Colon (tissue), 2 donors: ENCODE measurements around the gene TEC.

ENCODE experiments used
- FAIRE-seq: peaks from 2 replicates; lab custom pipeline; 2012; peaks lifted over from hg19 to GRCh38; lab: Jason Lieb, UNC
- donor health status: control.
- donor health status: control.

TEC gene

GRCh38 chr4:48121180-48121579 is 148.5 kb downstream of the TEC start:
- no peak for FAIRE-seq

- FAIRE-seq, result peak; percentile 61
Measured at GRCh38 chr4:48120132-48120531, 149.5 kb downstream of the TEC start.

DNA sequence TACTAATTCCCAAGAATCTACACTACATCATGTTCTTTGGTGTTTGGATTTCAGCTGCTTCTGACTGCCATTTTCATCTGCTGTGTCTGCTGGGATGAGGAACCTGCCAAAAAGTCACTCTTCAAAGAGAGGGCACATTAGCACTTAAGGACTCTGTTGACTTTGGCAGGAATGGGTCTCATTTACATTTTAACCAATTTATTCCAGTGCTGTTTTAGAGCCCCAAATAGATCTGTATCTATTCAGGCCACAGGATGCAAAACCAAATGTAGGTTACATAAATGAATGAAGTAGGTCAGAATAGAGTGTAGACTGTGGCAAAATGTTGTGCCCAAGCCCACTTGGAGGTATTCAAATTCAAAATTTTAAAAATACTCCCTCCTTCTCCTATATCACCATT is 150.0 kb downstream of the TEC start:
- no peak for FAIRE-seq

- no peak for FAIRE-seq
Measured at GRCh38 chr4:48118081-48118480, 151.6 kb downstream of the TEC start.

DNA sequence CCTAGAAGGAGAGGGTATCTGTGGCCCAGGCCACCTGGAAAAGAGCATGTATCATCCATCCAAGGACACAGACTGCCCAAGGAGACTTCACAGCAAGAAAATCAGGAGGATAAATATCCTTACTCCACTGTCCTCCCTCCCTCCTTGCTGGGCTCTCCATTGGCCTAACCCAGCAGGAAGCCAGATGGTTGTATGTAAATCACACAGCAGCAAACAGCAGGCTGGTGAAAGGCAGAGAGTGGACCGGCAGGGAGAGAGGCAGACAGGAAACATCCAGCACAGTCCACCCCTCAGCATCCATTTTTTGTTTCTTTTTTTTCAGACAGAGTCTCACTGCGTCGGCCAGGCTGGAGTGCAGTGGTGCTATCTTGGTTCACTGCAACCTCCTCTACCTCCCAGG is 153.1 kb downstream of the TEC start:
- no peak for FAIRE-seq

- no peak for FAIRE-seq
Measured at GRCh38 chr4:48114412-48114811, 155.2 kb downstream of the TEC start.

GRCh38 chr4:48112017-48112667 is 157.5 kb downstream of the TEC start:
- FAIRE-seq, result no peak

- FAIRE-seq, result no peak
Measured at GRCh38 chr4:48110452-48110978, 159.1 kb downstream of the TEC start.

DNA sequence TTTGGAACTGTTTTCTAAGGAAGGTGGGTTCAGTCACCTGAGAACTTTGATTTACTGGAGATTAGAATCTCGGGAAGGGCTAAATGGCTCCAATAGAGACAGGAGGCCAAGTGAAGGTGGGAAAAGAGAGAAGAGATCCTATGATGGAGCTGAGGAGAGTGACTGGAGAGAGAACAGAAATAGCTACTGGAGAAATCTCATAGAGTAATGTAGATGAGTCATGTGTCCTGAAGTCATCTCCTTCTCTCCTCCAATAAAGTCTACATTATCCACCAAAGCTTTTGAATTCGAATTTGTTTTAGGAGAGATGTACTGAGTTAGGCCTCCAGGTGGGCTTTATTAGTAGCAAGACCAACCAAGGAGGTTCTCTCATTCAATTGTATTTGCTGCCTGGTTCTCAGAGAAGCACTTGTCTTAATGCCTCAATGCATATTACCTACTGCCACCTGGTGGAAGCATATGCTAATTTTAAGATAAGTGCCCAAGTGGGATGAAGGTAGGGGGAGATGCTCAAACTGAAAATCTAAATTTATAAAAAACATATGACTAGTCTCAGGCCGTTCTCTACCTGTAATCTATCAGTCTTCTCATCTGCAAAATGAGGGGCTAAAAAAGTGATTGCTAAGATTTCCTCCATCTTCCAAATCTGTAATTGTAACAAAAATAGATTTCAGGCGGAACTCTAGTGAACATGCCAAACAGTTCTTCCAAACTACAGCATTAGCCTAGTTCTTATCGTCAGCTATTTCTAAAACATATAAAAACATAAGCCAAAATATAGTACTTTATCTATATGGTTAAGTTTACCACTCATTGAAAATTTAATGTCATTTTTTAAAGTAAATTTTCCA is 160.0 kb downstream of the TEC start:
- no peak for FAIRE-seq

GRCh38 chr4:48108309-48109073 is 161.1 kb downstream of the TEC start:
- FAIRE-seq, result no peak

DNA sequence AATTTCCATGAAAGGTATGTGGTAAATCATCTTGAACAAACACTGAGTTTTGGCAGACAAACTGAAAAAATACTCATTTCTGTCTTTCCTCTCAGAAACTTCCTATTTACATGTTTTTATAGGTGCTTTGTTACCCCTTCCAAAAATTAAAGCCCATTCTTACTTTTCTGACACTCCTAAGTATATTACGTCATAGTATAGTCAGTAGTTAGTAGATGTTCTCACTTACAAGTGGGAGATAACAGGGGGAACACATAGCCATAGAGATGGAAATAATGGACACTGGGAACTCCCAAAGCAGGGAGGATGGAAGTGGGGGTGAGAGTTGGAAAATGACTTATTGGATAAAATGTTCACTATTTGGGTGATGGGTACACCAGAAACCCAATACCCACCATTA is 164.4 kb downstream of the TEC start:
- no peak for FAIRE-seq

- FAIRE-seq, result no peak
Measured at GRCh38 chr4:48103483-48104139, 166.0 kb downstream of the TEC start.

DNA sequence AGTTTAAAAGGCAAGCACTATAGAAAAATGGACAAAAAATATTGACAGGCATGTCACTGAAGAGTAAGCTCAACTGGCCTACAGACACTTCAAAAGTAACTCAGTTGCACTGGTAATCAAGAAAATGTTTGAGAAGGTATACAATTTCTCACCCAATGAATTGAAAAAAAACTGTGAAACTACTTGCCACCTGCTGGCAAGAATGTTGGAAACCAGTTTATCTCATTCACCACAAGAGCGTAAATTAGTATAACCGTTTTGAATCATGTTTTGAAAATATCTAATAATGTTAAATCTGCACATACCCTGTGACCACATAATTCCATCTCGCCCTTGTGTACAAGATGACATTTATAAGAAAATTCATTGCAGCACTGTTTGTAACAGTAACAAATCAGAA is 167.3 kb downstream of the TEC start:
- FAIRE-seq, result no peak

DNA sequence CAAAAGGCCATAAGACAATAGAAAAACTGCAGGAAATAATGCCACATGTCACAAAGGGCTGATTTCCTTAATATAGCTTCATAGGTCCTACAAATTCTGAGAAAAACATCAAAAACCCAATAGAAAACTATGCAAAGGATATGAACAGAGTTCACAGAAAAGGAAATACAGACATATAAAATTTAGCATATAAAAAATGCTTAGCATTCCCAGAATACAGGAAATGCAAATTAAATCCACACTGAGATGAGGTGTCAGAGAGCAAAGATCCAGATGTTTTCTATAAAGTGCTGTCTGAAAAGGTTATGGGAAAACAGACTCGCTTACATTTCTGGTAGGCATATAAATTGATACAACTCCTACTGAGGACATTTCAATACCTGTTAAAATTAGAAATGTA is 169.4 kb downstream of the TEC start:
- no peak for FAIRE-seq

DNA sequence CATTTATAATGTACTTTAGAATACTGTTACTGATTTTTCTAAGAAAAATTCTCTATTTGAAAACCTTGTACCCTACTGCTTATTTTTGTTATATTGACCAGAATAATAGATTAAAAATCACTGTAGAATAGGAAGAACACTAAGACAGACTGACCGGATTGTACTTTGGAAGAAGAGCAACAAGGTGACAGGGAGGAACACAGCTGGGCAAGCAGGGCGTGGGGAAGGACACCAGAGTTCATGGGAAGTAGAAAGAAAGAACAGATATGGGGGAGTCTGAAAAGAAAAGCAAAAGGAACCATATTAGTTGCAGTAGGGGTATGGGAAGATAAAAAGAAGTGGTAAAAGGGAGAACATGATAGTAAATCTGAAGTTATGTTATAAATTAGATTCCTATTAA is 174.2 kb downstream of the TEC start:
- no peak for FAIRE-seq

- no peak for FAIRE-seq
Measured at GRCh38 chr4:48093991-48094416, 175.6 kb downstream of the TEC start.

DNA sequence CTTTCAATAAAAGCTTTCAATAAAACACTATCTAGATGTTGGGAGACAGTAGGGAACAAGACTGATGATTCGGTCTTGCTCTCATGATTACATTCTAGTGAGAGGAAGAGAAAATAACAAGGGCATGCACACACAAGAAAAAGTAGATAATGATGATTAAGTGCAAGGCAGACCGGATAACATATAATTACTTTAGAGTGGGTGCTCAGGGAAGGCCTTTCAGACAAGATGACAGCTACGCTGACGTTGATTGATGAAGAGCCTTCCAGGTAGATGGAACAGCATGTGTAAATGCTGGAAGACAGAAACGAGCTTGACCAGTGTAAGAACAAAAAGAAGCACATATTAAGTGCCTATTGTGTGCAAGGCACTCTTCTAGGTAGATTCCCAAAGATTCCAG is 179.0 kb downstream of the TEC start:
- FAIRE-seq, result no peak

DNA sequence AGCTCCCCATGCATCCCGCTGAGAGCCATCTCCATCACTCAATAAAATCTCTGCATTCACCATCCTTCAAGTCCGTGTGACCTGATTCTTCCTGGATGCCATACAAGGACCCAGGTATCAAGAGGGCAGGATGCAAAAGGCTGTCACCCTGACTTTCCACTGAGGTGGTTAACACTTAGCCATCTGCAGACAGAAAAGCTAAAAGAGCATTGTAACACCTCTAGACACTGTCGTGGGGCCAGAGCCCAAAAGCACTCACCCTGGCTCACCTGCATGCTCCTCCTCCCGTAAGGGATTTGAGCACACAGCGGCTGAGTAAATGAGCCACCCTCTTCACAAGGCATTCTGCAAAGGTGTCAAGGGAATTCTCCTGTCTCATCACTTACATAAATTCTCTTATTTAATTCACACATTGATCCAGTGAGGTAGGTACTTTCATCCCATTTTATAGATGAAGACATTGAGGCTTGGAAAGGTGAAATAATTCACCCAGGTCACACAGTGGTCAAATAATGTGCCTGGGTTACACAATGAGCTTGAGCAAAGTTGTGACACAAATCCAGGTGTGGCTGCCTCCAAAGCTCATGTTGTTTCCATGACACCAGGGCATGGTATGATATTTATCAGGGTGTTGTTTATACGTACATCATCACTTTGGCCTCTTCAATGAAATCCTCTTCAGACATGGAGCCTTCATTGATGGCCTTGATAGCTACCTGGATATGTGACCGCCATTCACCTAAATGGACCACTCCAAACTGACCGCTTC is 183.6 kb downstream of the TEC start:
- FAIRE-seq, result no peak
